EH (cell line): Measurements from ENCODE around the gene TMEM167A.
A peak's percentile ranks its signal among the peaks of the same experiment; 100 is the strongest.

Experiments
- DNase-seq: peaks from one replicate; pipeline ENCODE4 v3.0.0-alpha.2; 2015; ENCODE audit warnings: low read depth

TMEM167A gene, protein sequence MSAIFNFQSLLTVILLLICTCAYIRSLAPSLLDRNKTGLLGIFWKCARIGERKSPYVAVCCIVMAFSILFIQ

DNA sequence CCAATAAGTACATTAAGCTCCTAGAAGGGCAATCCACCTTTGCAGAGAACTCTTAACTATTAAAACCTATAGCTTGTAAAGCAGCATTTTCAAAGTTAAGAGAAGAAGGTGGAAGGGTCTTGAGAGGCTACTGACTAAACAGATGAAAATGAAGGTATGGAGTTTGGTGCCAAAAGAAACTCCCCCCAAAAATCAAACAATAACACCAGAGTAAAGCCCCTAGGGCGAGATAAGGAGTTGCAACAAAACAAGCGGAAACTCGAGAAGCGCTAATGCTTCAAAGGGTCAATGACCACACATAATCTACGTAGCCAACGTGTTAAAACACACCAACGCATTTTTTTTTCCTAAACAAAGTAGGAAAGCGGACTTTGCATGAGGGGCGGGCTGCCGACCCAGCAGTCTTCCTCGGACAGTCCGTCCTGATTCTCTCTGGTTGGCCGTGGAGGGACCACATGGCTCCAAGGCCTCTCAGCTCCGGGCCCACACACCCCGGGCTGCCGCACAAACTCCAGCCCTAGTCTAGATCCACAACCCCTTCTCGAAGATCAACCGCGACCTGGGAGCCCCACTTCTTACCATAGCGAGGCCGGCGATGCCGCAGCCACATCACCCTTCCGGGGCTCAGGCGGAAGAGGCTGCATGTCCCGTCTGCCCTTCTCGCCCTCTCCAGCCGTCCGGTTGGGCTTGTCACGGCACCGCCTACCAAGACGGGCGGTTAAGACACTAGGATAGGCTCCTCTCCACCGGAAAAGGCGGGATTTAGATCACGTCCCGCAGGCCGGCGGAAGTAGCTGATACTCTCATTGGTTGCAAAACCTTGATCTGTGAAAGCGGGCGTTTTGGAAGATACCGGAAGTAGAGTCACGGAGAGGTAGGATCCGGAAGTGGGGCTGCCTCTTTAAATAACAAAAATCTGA, at the start of gene TMEM167A, which contains the start of gene XRCC4:
Gene TMEM167A, minus strand, starts transcription at position 653 of the 920 bp plus-strand sequence. Its CDS starts 71 bp downstream, at position 582.
Gene XRCC4, plus strand, starts transcription at position 806 of the 920 bp plus-strand sequence. CDS start 27,373 bp downstream, outside the sequence.
- peak; percentile 100 for DNase-seq

DNA sequence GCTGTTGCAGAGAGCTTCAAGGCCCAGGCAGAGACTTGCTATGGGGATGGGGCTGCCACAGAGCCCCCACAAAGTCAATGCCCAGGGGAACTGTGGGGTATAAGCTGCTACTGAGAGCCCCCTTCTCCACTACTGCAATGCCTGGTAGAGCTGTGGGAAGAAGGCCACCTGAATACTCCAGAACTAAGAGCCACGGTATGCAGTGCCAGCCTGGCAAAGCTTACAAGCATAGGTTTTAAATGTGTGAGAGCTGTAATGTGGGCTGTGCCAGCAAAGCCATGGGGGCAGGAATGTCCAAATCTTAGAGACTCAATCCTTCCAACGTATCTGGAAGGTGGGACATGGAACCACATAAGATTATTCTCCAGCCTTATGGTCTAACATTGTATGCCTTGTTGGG, 49.3 kb upstream of the TMEM167A start:
- DNase-seq = no peak

DNA sequence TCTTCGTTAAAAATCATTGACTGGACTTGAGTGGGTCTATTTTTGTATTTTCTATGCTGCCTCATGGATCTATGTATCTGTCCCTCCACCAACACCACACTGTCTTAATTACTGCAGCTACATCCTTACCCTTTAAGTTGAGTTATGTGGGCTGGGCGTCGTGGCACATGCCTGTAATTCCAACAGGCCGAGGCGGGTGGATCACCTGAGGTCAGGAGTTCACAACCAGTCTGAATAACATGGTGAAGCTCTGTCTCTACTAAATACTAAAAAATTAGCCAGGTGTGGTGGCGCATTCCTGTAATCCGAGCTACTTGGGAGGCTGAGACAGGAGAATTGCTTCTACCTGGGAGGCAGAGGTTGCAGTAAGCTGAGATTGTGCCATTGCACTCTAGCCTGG, 48.4 kb upstream of the TMEM167A start:
- DNase-seq = no peak

DNA sequence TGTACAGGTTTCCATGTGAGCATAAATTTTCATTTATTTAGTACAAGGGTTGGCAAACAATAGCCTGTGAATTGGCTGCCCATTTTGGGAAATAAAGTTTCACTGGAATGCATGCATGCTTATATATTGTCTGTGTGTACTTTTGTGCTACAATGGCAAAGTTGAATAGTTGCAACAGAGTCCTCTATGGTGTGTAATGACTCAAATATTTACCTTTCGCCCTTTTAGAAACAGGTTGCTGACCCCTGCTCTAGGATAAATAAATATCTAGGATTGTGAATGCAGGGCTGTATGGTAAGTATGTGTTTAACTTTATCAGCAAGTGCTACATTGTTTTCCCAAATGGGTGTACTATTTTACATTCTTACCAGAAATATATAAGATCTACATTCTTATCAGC, 47.4 kb upstream of the TMEM167A start:
- DNase-seq = no peak

DNA sequence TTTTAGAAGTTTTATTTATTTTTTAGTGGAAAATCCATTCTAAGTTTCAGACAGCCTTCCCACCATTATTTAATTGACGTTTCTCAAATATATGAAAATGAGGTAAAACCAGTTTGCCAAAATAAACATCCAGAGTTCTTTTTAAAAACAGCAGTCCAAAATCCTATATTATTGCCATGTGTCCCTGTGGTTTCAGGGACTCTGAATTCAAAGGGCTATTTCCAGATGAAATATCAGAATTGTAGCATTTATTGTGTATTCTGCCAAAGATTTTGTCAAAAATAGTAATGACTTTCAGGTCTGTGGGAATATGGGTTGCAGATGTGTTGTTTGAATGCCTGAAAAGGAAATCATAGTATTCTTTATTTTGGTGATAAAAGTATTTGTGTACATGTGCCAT, 41.8 kb upstream of the TMEM167A start:
- no peak for DNase-seq

DNA sequence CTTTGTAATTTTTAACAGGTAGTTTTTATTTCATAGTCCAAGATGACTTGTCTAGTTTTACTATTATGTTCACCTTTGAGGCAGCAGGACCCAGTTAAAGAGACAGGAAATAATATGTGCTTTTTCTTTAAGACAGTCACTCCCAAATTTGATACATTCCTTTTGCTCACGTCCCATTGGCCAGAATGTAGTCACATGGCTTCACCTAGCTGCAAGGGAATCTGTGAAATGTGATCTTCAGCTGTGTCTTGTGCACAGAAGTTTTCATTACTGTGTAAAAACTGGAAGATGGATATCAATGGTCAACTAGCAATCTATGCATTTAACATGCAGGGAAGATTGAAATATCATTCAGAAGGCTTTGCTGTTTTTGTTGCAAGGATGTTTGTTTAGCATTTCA, 41.3 kb upstream of the TMEM167A start:
- DNase-seq = no peak

DNA sequence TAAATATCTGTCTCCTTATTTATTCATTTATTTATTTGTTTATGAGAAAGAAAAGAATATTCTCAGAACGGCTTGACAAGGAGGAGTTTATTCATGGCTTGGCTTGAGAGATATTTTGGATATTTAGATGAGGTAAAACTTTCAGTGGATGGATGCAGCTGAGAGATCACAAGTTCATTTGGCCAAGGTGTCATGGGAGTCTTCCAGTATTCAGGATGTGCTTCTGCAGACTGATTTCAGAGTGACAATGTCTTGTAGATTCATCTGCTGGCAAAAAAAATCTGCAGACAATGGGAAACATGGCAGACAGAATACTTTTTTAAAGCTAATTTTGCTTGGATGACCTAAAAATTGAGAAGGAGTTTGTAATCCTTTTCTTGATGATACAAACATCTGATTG, 38.6 kb upstream of the TMEM167A start:
- DNase-seq = no peak

DNA sequence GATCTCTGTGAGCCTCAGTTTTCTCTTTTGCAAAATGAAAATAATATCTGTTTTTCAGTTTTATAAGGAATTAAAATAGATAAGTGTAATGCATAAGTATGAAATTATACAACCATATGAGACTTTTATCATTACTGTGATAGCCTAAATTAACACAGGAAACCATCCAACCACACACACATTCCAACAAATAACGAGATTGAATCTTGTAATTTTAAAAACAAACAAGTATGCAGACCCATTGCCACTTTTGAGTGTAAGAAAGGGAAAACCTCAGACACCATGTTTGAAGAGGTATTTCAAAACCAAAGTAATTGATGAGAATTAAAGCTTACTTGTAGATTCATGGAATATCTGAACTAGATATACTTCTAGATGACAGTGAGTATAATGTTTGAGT, 32.2 kb upstream of the TMEM167A start:
- DNase-seq = no peak

DNA sequence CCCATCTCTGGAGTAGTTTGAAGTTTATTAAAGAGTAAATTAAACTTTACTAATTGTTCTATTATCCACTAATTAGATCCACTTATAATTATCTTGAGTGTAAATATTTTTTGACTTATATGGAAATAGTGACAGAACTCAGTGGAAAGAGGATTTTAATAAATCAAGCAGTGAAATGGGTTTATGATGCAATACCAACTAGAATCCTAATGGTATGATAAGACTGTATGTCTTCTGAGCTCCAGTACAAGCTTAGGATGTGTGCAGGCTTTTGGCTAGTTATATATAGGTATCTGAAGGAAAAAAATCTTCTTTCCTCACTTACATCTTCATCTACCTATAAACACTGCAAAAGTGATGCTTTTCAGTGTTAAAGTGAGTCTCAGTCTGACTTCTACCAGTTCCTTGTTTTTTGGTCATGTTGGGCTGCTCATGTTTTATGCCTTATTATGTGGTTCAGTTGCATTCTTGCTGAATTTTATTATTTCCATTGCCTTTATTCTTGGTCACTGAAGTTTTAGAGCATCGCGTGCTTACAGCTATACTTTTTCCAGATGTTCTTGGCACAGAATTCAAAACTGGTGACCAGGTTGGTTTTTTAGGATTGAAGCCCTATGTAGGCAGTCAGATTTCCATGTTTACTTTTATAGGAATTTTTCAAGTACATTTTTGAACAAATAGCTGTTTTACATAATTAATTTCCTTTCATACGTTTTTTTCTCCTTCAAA, 30.7 kb upstream of the TMEM167A start:
- DNase-seq = no peak

DNA sequence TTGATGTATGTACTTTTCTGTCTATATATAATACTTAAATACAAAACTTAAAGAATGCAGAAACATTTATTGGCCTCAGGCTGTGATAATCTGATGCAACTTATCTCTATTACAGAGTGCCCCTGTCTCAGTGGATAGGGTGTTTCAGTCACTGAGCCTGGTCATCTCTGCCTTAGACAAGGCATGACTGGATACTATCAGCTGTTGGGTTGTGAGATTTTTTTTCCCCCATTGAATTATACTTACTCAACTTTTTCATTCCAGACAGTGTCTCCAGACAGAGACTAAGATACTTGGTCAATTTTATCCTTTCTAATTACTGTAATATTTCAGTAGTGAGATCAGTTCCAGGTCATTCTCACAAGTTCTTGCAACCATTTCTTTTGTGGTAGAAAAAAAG, 26.8 kb upstream of the TMEM167A start:
- peak; percentile 53 for DNase-seq

DNA sequence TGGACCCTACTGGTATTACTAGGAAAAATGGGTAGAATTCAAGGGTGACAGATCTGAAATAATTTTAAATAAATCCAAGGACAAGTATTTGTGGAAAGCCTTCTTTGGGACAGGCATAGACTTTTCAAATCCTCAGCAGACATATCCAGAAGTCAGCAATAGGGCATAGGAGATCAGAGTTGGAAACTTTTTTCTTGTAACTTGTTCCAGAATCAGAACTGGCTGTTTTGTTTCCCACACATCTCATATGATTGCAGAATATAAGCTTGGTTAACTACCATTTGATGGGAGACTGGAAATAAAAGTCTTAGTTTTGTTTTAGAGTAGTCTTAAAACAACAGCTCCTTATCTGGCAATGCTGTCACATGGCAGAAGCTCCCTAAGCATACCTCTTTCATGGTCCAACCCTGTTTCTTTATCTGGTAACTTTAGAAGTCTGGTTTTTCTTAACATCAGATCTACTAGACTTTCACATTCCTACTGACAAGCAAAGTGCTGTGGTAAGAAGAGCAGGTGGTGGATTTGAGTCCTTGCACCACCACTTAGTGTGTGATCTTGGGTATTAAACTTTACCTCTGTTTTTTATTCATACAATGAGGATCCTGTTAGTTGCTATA, 25.3 kb upstream of the TMEM167A start:
- DNase-seq = no peak

DNA sequence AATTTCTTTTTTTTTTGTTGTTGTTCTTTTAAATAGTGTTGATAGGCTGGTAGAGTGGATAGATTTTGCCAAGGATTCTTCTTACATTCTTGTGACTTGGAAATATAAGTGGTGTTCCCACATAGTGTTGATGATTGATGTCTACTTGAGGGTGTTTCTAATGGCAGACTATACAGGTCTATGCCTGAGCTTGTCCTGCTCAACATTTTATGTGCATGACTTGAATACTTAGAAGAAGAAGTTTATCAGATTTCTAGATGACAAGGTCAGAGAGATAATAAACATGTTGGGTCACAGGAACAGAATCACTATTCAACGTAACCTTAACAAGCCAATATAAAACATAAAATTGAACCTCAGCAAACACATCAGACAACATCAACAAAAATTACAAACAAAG, 24.3 kb upstream of the TMEM167A start:
- no peak for DNase-seq

DNA sequence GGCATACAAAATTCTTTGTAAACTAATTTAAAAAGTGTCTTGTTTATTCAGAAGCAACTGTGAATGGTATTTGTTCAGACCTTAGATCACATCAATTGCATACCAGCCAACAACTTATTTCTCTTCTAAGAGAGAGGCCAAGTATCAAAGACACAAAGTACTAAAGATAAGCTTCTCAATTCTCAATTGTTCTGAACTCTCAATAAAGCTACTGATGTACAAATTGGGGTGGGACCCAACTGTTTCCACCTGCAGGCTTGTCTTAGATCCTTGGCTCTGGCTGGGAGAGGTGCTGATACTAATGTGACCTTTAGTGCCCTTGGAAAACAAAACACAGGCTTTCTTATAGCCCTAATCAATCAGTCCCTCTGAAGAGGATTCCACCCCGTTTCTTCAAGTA, 22.3 kb upstream of the TMEM167A start:
- DNase-seq = no peak

DNA sequence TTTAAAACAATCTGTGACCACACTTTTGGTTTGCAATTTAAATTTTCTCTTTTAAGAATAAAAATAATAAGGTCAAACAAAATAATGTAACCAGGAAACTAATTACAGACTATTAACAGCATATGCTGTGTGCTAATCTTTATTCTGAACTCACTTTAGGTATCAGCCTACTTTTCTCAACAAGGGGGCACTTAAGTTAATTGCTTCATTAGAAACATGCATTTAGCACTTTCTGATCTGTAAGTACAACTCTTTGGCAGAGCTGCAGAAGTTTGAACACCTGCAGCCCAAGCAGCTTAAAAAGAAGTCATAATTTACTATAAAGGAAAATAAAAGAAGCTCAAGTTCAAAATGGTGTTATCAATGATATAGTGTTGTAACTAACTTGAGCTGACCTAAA, 21.8 kb upstream of the TMEM167A start:
- no peak for DNase-seq

DNA sequence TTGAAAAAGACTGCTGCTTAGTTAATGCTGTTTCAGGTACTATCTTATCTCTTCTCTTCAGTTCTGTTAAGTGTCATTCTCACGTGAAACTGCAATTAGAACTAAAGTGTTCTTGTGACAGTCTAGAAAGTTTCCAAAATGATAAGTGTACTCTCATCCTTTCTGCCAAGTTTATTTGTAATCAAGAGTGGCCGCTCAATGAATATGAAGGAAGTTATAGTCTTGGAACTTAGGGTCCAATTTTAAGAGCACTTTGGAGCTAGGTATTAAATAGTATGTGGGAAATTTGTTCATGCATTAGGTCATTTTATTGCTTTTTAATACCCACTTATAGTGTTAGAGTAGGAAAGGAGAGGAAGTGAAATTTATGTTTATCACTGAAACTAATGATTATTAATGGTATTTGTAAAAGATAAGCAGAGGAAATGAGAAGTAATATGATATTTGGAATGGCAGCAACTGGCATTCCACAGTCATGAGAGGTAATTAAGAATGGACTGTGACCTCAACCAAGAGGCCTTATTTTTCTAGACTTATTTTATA, 20.6 kb upstream of the TMEM167A start:
- DNase-seq = peak; percentile 71

DNA sequence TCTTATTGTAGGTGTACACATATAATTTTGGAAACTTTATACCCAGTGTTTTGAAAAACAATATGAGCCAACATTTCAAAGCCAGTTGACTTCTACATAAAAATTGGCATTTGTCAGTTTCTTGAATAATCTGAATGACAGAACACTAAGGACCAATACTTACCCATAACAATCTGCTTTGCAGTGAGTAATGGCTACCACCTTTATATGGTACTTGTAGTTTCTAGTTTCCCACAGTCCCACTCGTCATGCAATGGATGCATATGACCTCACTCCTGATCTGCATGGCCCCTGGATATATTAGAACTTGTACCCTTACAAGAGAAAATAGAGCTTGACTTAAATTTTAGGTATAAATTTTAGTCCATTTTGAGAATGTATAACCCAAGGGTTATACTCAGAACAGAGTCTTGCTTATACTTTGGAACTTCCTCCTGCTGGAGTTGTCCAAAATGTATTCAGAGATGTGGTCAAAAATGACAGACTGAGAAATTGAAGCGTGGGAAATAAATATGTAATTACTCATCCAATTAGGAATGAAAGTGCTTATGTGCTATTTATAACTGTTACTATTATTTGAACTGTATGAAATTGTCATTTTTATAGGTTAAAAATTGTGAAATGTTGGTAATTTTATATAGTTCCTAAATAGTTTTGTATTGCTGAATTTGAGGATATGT, 19.6 kb upstream of the TMEM167A start:
- DNase-seq = peak; percentile 81

DNA sequence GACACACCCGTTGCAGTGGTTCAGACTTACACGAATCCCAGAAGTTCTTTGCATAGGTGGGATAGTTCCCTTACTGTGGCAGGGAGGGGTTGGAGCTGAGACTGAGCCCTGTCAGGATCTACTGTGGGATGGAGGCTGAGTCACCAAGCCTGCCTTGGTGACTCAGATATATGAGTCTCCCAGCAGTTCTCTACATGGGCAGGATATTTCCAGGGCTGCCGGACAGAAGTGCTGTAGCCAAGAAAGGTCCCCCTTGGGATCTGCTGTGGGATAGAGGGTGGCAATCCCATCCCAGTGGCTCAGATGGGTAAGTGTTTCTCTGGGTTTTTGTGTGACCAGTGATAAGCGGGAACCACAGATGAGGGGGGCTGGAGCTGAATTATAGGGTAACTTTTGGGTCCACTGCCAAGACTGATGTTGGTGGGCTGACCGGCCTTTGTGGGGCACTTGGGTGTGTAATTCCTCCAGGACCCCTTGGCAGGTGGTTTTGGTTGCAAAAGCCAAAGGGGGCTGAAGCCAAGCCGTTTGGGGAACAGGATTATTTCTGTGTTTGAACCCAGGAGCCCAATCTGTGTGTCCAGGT, 18.9 kb upstream of the TMEM167A start:
- DNase-seq = peak; percentile 94

DNA sequence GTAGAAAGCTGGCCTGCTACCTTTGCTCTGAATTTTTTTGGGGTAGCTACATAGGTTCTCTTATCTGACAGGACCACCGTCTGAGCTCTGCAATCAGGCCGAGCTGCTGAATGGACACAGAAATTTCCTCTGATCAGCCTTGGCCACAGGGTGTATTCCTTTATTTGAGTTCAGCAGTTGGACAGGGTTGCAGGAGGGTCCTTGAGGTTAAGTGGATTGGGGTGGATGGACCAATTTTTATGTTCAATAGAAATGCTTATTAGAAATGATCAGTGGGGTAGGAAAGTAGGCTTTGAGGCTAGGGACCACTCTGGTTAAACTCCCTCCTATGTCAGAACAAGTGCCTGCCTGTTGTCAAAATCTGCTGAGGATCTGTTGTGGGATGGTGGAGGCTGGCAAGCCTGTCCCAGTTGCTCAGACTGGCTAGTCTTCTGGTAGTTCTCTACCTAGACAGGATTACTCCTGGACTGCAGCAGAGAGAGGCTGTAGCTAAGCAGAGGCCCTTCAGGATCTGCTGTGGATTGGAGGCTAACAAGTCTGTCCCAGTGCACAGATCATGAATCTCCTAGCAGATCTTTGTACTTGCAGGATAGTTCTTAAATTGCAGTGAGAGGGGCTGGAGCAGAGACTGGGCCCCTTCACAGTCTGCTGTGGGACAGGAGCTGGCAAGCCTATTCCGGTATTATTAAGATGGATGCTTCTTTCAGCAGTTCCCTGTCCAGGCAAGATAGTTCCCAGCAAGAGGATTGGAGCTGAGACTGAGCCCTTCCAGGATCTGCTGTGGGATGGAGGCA, 18.2 kb upstream of the TMEM167A start:
- no peak for DNase-seq

DNA sequence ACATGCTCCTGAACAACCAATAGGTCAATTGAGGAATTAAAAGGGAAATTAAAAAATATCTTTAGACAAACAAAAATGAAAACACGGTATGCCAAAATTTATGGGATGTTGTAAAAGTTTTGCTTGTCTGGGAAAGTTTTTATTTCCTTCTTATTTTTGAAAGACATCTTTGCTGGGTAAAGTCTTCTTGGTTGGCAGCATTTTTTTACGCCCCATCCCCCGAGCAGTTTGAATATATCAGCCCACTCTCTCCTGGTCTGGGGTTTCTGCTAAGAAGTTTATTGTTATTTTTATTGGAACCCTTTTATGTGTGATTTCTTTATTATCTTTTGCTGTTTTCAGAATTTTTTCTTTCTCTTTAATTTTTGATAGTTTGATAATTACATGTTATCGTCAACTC, 16.5 kb upstream of the TMEM167A start:
- DNase-seq = no peak

DNA sequence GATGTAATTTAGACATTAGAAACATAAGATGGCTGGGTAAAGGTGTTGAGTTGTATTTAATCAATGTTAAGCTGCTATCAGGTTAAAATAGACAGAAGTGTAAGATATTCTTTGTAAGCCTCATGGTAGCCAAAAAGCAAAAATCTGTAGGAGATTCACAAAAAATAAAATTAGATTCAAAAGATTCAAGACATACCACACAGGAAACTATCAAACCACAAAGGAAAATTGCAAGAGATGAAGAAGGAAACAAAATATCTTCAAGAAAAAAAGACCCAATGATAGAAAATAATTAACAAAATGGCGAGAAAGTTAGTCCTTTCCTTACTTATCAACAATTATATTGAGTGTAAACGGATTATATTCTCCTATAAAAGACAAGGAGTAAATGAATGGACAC, 15.4 kb upstream of the TMEM167A start:
- no peak for DNase-seq
